Measurements from ENCODE around the gene AP1AR. TPM values are rescaled to one million over a fixed set of nuclear protein-coding genes. Genes with fewer than 3 reads are reported as not detected.
A peak's percentile ranks its signal among the peaks of the same experiment; 100 is the strongest.

Gene AP1AR, protein sequence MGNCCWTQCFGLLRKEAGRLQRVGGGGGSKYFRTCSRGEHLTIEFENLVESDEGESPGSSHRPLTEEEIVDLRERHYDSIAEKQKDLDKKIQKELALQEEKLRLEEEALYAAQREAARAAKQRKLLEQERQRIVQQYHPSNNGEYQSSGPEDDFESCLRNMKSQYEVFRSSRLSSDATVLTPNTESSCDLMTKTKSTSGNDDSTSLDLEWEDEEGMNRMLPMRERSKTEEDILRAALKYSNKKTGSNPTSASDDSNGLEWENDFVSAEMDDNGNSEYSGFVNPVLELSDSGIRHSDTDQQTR
- total RNA-seq = 10 to 100 TPM; 14.7 to 15.2 TPM

GRCh38 chr4:112231779-112232713 lies at the start of gene AP1AR:
Gene AP1AR, plus strand, starts transcription at chr4:112231787. Its CDS starts 305 bp downstream, at chr4:112232092.
- peak; percentile 80 for DNase-seq
- Mint-ChIP-seq H3K9me3 (no peaks in the 10 kb centered on the region), H3K27ac (peak within 1 kb of the TSS; percentile 98), H3K36me3 (ENCODE audit: low read depth) (no peaks in the 10 kb centered on the region), H3K4me3 (peak within 1 kb of the TSS; percentile 90), H3K4me1 (ENCODE audit: low read depth) (peaks cover 32% of the 10 kb centered on the region), H3K27me3 (ENCODE audit: low read depth) (peaks cover under 1% of the 10 kb centered on the region)
- CTCF ChIA-PET = interaction anchor here (0.7 to 8.2 kb wide), 7 partner anchors 9 to 131 kb away, joined by 3 to 115 read pairs (median 4); partner anchors contain the start of gene TIFA
- intact Hi-C loops (cut with micrococcal nuclease) = loop anchor here (1.0 to 10.0 kb wide), 15 partner anchors 18 to 587 kb away; partner anchors contain the start of genes FAM241A, LARP7 and TIFA

DNA sequence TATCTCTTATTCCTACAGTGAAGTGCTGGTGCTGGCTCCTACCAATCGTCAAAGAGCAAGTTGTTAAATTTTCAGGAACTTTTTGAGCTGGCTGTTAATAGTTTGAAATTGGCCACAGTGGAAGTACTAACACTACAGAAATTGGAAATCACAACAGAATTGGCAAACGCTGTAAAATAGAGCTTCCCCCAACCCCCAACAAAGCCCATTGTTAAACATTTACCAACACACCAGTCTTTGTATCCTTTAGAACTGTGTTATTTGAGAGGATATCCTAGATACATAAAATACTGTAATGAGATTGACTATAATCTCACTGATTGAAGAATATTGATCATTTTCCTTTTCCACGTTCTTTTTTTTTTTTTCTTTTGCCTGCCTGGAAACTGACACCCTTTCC lies 49.0 kb upstream of the AP1AR start:
- H3K9me3 Mint-ChIP-seq = peaks cover 5% of the 10 kb centered on the region
- H3K36me3 Mint-ChIP-seq (ENCODE audit: low read depth) = peaks cover 14% of the 10 kb centered on the region
- H3K4me1 Mint-ChIP-seq (ENCODE audit: low read depth) = peaks cover 47% of the 10 kb centered on the region
- CTCF ChIA-PET = no interaction called here
- intact Hi-C loops (cut with micrococcal nuclease) = no loop called here
- H3K4me3 Mint-ChIP-seq = no peak overlapping the region
- DNase-seq = no peak
- H3K27ac Mint-ChIP-seq = no peak overlapping the region
- no peaks in the 10 kb centered on the region for H3K27me3 Mint-ChIP-seq (ENCODE audit: low read depth)

- peaks cover 45% of the 10 kb centered on the region for H3K4me1 Mint-ChIP-seq (ENCODE audit: low read depth)
- no peaks in the 10 kb centered on the region for H3K27me3 Mint-ChIP-seq (ENCODE audit: low read depth)
- peaks cover 5% of the 10 kb centered on the region for H3K9me3 Mint-ChIP-seq
- CTCF ChIA-PET = no interaction called here
- no peak overlapping the region for H3K27ac Mint-ChIP-seq
- intact Hi-C loops (cut with micrococcal nuclease) = no loop called here
- H3K4me3 Mint-ChIP-seq = no peak overlapping the region
- peaks cover 14% of the 10 kb centered on the region for H3K36me3 Mint-ChIP-seq (ENCODE audit: low read depth)
- DNase-seq = no peak
These were observed 48.3 kb upstream of the AP1AR start for GRCh38 chr4:112183252-112183651.

- H3K9me3 Mint-ChIP-seq = no peaks in the 10 kb centered on the region
- CTCF ChIA-PET = no interaction called here
- peaks cover 39% of the 10 kb centered on the region for H3K4me1 Mint-ChIP-seq (ENCODE audit: low read depth)
- no peak for DNase-seq
- no peak overlapping the region for H3K4me3 Mint-ChIP-seq
- no peak overlapping the region for H3K27ac Mint-ChIP-seq
- intact Hi-C loops (cut with micrococcal nuclease) = loop anchor here (1.0 kb wide), 5 partner anchors 15 to 89 kb away; partner anchors contain the start of gene AP1AR
- peaks cover 8% of the 10 kb centered on the region for H3K36me3 Mint-ChIP-seq (ENCODE audit: low read depth)
- no peaks in the 10 kb centered on the region for H3K27me3 Mint-ChIP-seq (ENCODE audit: low read depth)
These were observed 47.1 kb upstream of the AP1AR start for GRCh38 chr4:112184438-112184837.

DNA sequence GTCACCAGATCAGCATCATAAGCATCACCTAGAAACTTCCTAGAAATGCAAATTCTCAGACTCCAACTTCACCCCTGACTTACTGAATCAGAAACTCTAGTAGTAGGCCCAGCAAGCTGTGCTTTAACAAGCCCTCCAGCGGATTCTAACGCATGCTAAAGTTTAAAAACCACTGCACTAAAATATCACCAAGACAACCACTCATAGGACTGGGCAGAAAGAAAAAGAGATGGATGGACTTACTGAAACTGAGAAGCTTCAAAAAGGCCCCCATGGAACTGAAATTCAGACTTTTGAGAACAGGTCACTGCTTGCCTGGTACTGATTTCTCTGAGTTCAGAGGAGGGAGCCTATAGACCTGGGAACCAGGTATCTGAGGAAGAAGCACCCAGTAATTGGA lies 46.3 kb upstream of the AP1AR start:
- H3K27me3 Mint-ChIP-seq (ENCODE audit: low read depth) = no peaks in the 10 kb centered on the region
- H3K27ac Mint-ChIP-seq = no peak overlapping the region
- CTCF ChIA-PET = interaction anchor here (1.5 kb wide), 1 partner anchor 86 kb away, joined by 6 read pairs; no protein-coding TSS in a partner anchor
- H3K4me3 Mint-ChIP-seq = no peak overlapping the region
- no peaks in the 10 kb centered on the region for H3K9me3 Mint-ChIP-seq
- H3K4me1 Mint-ChIP-seq (ENCODE audit: low read depth) = peaks cover 36% of the 10 kb centered on the region
- peaks cover 13% of the 10 kb centered on the region for H3K36me3 Mint-ChIP-seq (ENCODE audit: low read depth)
- intact Hi-C loops (cut with micrococcal nuclease) = no loop called here
- no peak for DNase-seq

DNA sequence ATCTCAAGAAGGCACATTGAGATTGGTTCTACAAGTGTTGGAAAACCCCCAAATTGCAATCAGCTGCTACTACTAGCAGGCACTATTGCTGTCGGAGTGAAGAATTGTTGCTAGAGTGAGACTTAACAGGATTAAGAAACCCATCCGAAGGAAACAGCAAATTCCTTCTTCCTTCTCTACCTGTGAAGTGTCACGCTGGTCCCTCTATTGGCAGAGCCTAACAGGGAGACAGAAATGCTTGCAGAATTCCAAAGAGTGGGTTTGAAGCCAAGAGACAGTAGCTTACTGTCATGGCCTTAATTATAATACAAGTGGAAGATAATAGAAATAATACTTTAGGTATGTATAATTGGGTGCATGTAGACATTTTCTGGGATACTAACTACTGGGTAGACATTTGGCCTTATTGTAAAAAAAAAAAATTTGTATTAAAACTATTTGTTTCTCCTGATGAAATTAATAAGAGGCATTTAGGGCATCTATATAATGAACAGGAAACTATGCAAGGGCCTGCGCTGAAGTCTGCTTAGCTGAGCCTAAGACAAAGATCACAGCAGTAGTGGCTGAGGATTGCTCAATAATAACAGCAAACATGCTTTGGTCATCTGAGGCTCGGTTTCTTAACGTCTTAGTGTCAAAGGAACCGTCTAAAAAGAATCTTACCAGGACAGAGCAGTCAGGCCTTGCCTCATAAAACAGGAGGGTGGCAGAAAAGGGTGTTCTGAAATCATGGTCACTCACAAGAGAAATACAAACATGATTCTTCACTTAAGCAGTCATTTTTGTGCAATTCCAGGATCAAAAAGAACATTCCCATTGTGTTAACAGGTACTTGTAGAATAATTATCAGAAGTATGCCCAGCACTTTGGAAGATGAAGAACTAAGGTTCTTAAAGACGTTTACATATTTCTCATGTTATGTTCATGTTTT lies 45.6 kb upstream of the AP1AR start:
- Mint-ChIP-seq H3K36me3 (ENCODE audit: low read depth) (peaks cover 17% of the 10 kb centered on the region), H3K27me3 (ENCODE audit: low read depth) (no peaks in the 10 kb centered on the region), H3K9me3 (no peaks in the 10 kb centered on the region), H3K27ac (no peak overlapping the region), H3K4me1 (ENCODE audit: low read depth) (peaks cover 33% of the 10 kb centered on the region), H3K4me3 (no peak overlapping the region)
- intact Hi-C loops (cut with micrococcal nuclease) = no loop called here
- CTCF ChIA-PET = interaction anchor here (1.4 to 1.5 kb wide), 2 partner anchors 86 to 87 kb away, joined by 5 to 6 read pairs; no protein-coding TSS in a partner anchor
- no peak for DNase-seq

DNA sequence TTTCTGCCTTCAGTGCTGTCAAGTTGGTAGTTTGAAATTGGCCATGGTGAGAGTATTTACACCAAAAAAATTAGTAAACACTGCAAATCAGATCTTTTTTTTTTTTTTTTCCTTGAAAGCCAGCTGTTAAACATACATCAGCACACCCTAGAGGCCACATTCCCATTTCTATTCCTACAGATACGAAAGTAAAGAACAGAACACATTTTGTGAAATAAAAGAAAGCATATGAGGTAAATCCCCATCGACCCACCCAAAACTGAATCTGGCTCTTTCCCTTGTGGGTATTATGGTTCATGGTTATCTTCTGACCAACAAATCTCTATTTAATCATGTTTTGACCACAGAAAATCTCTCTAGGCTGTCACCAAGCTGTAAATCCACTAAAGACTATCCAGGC lies 41.8 kb upstream of the AP1AR start:
- peaks cover 23% of the 10 kb centered on the region for H3K36me3 Mint-ChIP-seq (ENCODE audit: low read depth)
- DNase-seq = no peak
- H3K4me1 Mint-ChIP-seq (ENCODE audit: low read depth) = peaks cover 4% of the 10 kb centered on the region
- no peaks in the 10 kb centered on the region for H3K9me3 Mint-ChIP-seq
- no peak overlapping the region for H3K27ac Mint-ChIP-seq
- intact Hi-C loops (cut with micrococcal nuclease) = loop anchor here (2.0 kb wide), 1 partner anchor 91 kb away; no protein-coding TSS in a partner anchor
- no peaks in the 10 kb centered on the region for H3K27me3 Mint-ChIP-seq (ENCODE audit: low read depth)
- H3K4me3 Mint-ChIP-seq = no peak overlapping the region
- CTCF ChIA-PET = interaction anchor here (0.6 to 1.5 kb wide), 5 partner anchors 49 to 116 kb away, joined by 3 to 9 read pairs (median 4); partner anchors contain the start of gene ALPK1

- Mint-ChIP-seq H3K36me3 (ENCODE audit: low read depth) (peaks cover 23% of the 10 kb centered on the region), H3K27ac (no peak overlapping the region), H3K4me3 (no peak overlapping the region), H3K9me3 (no peaks in the 10 kb centered on the region), H3K27me3 (ENCODE audit: low read depth) (no peaks in the 10 kb centered on the region), H3K4me1 (ENCODE audit: low read depth) (no peaks in the 10 kb centered on the region)
- intact Hi-C loops (cut with micrococcal nuclease) = no loop called here
- CTCF ChIA-PET = interaction anchor here (0.7 kb wide), 1 partner anchor 320 kb away, joined by 3 read pairs; no protein-coding TSS in a partner anchor
- DNase-seq = no peak
These were observed 40.9 kb upstream of the AP1AR start for GRCh38 chr4:112190684-112191083.

DNA sequence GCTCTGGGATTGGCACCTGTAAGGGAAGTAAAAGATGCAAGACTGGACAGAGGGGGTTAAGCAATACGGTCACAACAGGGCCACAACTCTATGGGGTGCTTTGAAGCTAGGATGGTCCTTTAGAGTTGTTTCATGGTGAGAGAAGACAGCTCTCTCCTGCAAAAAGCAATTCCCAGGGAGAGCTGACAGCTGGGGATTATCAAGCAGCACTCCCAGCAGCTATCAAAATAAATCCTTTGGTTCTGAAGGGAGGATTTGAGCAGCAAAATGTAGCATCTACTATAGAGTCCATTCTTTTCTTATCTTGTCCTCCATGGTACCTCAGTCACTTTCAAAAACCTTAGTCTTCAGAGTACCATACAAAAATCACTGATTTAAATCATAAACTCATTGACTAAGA lies 35.1 kb upstream of the AP1AR start:
- CTCF ChIA-PET = interaction anchor here (0.5 to 0.6 kb wide), 2 partner anchors 46 to 547 kb away, joined by 3 read pairs; no protein-coding TSS in a partner anchor
- no peak for DNase-seq
- peaks cover 18% of the 10 kb centered on the region for H3K4me1 Mint-ChIP-seq (ENCODE audit: low read depth)
- H3K27ac Mint-ChIP-seq = no peak overlapping the region
- peaks cover 3% of the 10 kb centered on the region for H3K36me3 Mint-ChIP-seq (ENCODE audit: low read depth)
- H3K27me3 Mint-ChIP-seq (ENCODE audit: low read depth) = peaks cover 2% of the 10 kb centered on the region
- H3K9me3 Mint-ChIP-seq = no peaks in the 10 kb centered on the region
- no peak overlapping the region for H3K4me3 Mint-ChIP-seq
- intact Hi-C loops (cut with micrococcal nuclease) = no loop called here

DNA sequence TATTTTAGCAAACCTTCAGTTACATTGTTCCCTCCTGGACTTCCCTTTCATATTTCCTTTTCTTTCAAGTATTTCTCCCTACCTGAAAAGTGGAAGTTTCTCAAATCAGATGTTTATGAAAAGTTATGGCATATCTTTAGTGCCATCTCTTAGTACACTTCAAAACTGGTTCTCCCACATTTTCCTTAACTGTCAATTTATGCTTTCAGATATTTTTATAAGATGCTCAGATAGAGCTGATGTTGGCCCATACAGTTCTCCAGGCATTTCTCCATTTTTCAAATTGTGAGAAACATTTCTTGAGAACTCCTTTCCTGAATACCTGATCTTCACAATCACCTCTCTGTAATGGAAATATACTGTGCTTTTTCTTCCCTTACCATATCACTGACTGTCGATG lies 32.5 kb upstream of the AP1AR start:
- H3K4me3 Mint-ChIP-seq = no peak overlapping the region
- intact Hi-C loops (cut with micrococcal nuclease) = loop anchor here (1.0 to 2.0 kb wide), 12 partner anchors 15 to 536 kb away; partner anchors contain the start of gene AP1AR

GRCh38 chr4:112201915-112202505 lies 29.6 kb upstream of the AP1AR start:
- CTCF ChIA-PET = interaction anchor here (1.1 to 1.4 kb wide), 4 partner anchors 12 to 322 kb away, joined by 4 to 8 read pairs (median 4); no protein-coding TSS in a partner anchor
- no peaks in the 10 kb centered on the region for H3K9me3 Mint-ChIP-seq
- no peak for DNase-seq
- peaks cover 10% of the 10 kb centered on the region for H3K27me3 Mint-ChIP-seq (ENCODE audit: low read depth)
- H3K4me1 Mint-ChIP-seq (ENCODE audit: low read depth) = peaks cover 21% of the 10 kb centered on the region
- no peak overlapping the region for H3K27ac Mint-ChIP-seq
- intact Hi-C loops (cut with micrococcal nuclease) = no loop called here
- no peaks in the 10 kb centered on the region for H3K36me3 Mint-ChIP-seq (ENCODE audit: low read depth)
- H3K4me3 Mint-ChIP-seq = no peak overlapping the region

More for the DNA sequence above, 32.5 kb upstream of the AP1AR start:
- no peak overlapping the region for H3K27ac Mint-ChIP-seq
- no peaks in the 10 kb centered on the region for H3K9me3 Mint-ChIP-seq
- H3K36me3 Mint-ChIP-seq (ENCODE audit: low read depth) = no peaks in the 10 kb centered on the region
- CTCF ChIA-PET = no interaction called here
- H3K4me1 Mint-ChIP-seq (ENCODE audit: low read depth) = peaks cover 21% of the 10 kb centered on the region
- peaks cover 10% of the 10 kb centered on the region for H3K27me3 Mint-ChIP-seq (ENCODE audit: low read depth)
- DNase-seq = no peak
